Mesothelial cell of epicardium (in vitro differentiated cells): ENCODE data around the gene CTTN. TPM values are rescaled to one million over a fixed set of nuclear protein-coding genes. Genes with fewer than 3 reads are reported as not detected.
A peak's percentile ranks its signal among the peaks of the same experiment; 100 is the strongest.

ENCODE experiments used
- DNase-seq, 2 experiments: peaks; one replicate each; pipeline ENCODE4 v3.0.0; 2021; ENCODE audit warnings: low spot score in 2 of 2; ENCODE audit not compliant: unreplicated experiment in 2 of 2
- H3K27ac Mint-ChIP-seq: 2 replicates; pipeline ENCODE4 v1.8.0; 2021; ENCODE audit warnings: mixed read lengths
- H3K27me3 Mint-ChIP-seq: 2 replicates; pipeline ENCODE4 v1.8.0; 2021; ENCODE audit warnings: low read depth, mixed read lengths
- H3K36me3 Mint-ChIP-seq: 2 replicates; pipeline ENCODE4 v1.8.0; 2021; ENCODE audit warnings: mixed read lengths
- H3K4me1 Mint-ChIP-seq: 2 replicates; pipeline ENCODE4 v1.8.0; 2021; ENCODE audit warnings: mixed read lengths
- H3K4me3 Mint-ChIP-seq: 2 replicates; pipeline ENCODE4 v1.8.0; 2021; ENCODE audit warnings: mild to moderate bottlenecking, moderate library complexity, mixed read lengths
- H3K9me3 Mint-ChIP-seq: 2 replicates; pipeline ENCODE4 v1.8.0; 2021; ENCODE audit warnings: mixed read lengths
- total RNA-seq: library from RNA; stranded (reverse); gene quantifications from 3 replicates; pipeline ENCODE4 v1.2.1, GENCODE V29; 2021
- TF ChIP-seq, protein P1 (sequence below): fragments of 200-600 bp; sonication (generic); IDR thresholded peaks from one replicate; pipeline ENCODE4 v1.5.0; 2021; ENCODE audit warnings: antibody characterized with exemption; ENCODE audit not compliant: unreplicated experiment

Gene CTTN
- total RNA-seq, result 307 to 326 TPM (median 318 TPM) in 3 replicates

DNA sequence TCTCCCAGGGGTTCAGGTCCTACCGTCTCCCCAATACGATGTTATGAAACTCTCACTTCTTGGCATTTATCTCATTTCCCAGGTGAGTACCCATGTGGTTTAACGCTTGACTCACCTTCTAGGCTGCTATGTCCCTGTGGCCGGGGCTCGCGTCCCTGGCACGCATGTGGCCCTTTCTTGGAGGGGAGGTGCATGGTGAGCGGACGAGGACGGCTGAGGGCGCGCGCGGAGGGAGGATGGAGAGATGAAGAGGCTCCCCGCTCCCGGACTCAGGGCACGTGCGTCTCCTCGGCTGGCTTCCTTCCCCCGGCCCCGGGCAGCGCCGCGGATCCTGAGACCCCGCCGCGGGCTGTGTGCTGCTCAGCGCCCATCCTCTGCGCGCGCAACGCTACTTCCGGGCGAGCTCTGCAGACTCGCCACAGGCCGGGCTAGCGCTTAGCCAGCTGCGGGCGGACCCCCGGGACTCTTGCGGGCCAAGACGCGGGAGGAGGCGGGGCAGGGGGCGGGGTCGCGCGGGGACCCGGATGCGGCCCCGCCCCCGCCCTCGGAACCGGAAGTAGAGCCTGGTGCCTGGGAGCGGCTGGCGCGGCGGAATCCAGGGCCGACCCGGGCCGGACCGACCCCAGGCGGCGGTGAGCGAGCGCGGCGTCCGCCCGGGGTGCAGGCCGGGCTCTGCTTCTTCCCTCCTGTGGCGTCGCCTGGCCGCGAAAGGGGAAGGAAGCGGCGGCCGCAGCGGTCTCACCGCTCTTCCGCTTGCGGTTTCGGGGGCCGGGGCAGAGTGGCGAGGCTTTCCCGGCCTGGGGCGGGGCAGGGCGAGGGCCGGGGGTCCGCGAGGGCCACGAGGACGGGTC, at the start of gene CTTN:
TSS of gene CTTN (plus strand) at position 547 of the 851 bp plus-strand sequence. CDS start 8,769 bp downstream, outside the sequence.
- peaks cover 18% of the 10 kb centered on the region for H3K4me1 Mint-ChIP-seq
- H3K9me3 Mint-ChIP-seq, result no peaks in the 10 kb centered on the region
- peak within 1 kb of the TSS; percentile 88 for H3K4me3 Mint-ChIP-seq
- H3K27me3 Mint-ChIP-seq, result no peaks in the 10 kb centered on the region
- TF ChIP-seq, protein P1, sequence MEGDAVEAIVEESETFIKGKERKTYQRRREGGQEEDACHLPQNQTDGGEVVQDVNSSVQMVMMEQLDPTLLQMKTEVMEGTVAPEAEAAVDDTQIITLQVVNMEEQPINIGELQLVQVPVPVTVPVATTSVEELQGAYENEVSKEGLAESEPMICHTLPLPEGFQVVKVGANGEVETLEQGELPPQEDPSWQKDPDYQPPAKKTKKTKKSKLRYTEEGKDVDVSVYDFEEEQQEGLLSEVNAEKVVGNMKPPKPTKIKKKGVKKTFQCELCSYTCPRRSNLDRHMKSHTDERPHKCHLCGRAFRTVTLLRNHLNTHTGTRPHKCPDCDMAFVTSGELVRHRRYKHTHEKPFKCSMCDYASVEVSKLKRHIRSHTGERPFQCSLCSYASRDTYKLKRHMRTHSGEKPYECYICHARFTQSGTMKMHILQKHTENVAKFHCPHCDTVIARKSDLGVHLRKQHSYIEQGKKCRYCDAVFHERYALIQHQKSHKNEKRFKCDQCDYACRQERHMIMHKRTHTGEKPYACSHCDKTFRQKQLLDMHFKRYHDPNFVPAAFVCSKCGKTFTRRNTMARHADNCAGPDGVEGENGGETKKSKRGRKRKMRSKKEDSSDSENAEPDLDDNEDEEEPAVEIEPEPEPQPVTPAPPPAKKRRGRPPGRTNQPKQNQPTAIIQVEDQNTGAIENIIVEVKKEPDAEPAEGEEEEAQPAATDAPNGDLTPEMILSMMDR, result no peak
- H3K36me3 Mint-ChIP-seq, result no peaks in the 10 kb centered on the region
- DNase-seq, result peak; percentile 87 to 90
- peak within 1 kb of the TSS; percentile 92 for H3K27ac Mint-ChIP-seq

DNA sequence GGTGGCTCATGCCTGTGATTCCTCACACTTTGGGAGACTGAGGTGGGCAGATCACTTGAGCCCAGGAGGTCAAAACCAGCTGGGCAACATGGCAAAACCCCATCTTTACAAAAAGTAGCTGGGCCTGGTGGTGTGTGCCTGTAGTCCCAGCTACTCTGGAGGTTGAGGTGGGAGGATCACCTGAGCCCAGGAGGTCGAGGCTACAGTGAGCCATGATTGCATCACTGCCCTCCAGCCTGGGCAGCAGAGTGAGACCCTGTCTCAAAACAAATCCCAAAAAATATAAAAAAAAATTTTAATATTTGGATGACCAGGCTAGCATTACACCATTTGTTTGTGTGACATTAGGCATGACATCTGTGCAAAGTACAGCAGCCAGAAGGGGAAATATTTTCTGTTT, 49.7 kb upstream of the CTTN start:
- Mint-ChIP-seq H3K9me3 (no peaks in the 10 kb centered on the region), H3K4me3 (no peak overlapping the region), H3K27me3 (no peaks in the 10 kb centered on the region), H3K4me1 (no peaks in the 10 kb centered on the region), H3K27ac (no peak overlapping the region), H3K36me3 (peaks cover 27% of the 10 kb centered on the region)
- TF ChIP-seq, protein P1, result no peak
- no peak for DNase-seq

DNA sequence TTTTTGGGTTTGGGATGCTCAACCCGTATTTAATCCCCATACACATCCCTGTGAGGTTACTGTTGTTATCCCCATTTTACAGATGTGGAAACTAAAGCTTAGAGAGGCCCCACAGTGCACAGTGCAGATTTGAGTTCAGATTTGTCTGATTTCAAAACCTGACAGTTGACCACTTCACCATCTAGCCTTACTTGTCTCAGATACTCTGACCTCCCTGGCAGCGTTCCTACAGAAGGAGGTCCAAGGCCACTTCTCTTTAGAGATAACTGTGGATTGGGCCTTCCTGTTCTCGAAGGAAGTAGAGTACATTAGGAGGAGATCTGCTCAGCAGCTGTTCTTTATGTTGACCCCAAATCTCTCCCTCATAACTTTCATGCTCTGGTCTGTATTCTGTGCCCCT, 46.7 kb upstream of the CTTN start:
- Mint-ChIP-seq H3K27me3 (no peaks in the 10 kb centered on the region), H3K4me3 (no peak overlapping the region), H3K36me3 (peaks cover 31% of the 10 kb centered on the region), H3K9me3 (no peaks in the 10 kb centered on the region), H3K27ac (no peak overlapping the region), H3K4me1 (no peaks in the 10 kb centered on the region)
- no peak for DNase-seq
- TF ChIP-seq, protein P1, result no peak

DNA sequence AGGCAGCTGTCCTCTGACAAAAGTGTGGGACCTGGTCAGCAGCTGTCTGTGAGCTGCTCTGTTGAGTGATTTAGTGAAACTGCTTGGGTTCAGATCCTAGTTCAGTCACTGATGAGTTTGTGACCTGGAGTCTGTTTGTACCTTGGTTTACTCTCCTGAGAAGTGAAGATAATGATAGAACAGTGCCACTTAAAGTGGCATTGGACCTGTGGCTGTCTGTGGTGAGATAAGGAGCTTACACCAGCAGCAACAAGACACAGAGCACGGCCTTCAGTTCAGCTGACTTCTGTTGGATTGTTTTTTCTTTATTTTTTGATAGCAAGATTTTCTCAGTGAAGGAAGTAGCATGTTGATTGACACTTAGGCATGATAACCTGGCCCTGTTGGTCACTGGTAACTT, 46.2 kb upstream of the CTTN start:
- Mint-ChIP-seq H3K4me1 (no peaks in the 10 kb centered on the region), H3K4me3 (no peak overlapping the region), H3K9me3 (no peaks in the 10 kb centered on the region), H3K36me3 (peaks cover 34% of the 10 kb centered on the region), H3K27me3 (no peaks in the 10 kb centered on the region), H3K27ac (no peak overlapping the region)
- TF ChIP-seq, protein P1, result no peak
- DNase-seq, result no peak

DNA sequence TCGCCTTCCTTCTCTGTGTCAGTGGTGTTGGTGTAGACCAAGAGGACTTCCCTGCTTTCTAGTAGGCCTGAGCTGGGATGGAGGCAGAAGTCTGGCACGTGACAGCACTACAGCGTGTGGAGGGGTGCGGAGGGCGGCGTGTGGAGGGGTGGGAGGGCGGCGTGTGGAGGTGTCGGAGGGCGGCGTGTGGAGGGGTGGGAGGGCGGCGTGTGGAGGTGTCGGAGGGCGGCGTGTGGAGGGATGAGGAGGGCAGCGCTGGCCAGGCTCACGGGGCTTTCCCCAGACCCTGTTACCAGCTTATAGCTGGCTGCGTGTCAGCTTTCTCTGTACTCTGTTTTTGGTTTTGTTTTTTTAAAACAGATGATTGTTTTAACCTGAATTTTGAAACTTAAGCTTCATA, 45.7 kb upstream of the CTTN start:
- DNase-seq, result no peak
- Mint-ChIP-seq H3K9me3 (no peaks in the 10 kb centered on the region), H3K4me1 (no peaks in the 10 kb centered on the region), H3K27me3 (no peaks in the 10 kb centered on the region), H3K36me3 (peaks cover 34% of the 10 kb centered on the region), H3K4me3 (no peak overlapping the region), H3K27ac (no peak overlapping the region)
- TF ChIP-seq, protein P1, result no peak
